HepG2 (cell line): ENCODE data around the gene KRTAP1-5. TPM values are rescaled to one million over a fixed set of nuclear protein-coding genes. Genes with fewer than 3 reads are reported as not detected.

Source experiments
- ATAC-seq: fragments of 200-7000 bp; cut with Tn5 transposase; 3 replicates; pipeline ENCODE4 v1.9.1; 2020; ENCODE audit warnings: mild to moderate bottlenecking, moderate library complexity
- BruUV-seq: library from RNA; stranded (reverse); fragments of 400-500 nt; replicated peaks from 2 replicates; lab custom pipeline; 2021; lab: Mats Ljungman, UMichigan
- CTCF ChIA-PET: fragments of 300-600 bp; formaldehyde crosslinking; extraction: SDS; loops from one replicate; lab custom pipeline; 2021; ENCODE audit warnings: low total read pairs, inconsistent platforms, low intra/inter-chr PET ratio; lab: Yijun Ruan, JAX
- POLR2A ChIA-PET: fragments of 350-600 bp; sonication (Branson Sonifier 250); formaldehyde crosslinking; loops from one replicate; lab custom pipeline; 2020; ENCODE audit warnings: antibody characterized with exemption, inconsistent platforms; lab: Yijun Ruan, JAX
- DNase-seq: peaks from one replicate; pipeline ENCODE4 v3.0.0-alpha.2; 2015; ENCODE audit warnings: low spot score
- FAIRE-seq: peaks from 3 replicates; lab custom pipeline; 2011; peaks lifted over from hg19 to GRCh38; lab: Jason Lieb, UNC
- H2AFZ ChIP-seq: one replicate; pipeline ENCODE4 v1.6.1; 2011; ENCODE audit warnings: low read length, inconsistent platforms
- H3K27ac ChIP-seq: fragments of 300-600 bp; 3 replicates; pipeline ENCODE4 v1.8.0; 2011; ENCODE audit warnings: mixed run types, mild to moderate bottlenecking, mixed read lengths, low read length, inconsistent platforms; ENCODE audit not compliant: insufficient read depth; ENCODE audit errors: extremely low read length
- H3K27me3 ChIP-seq, 2 experiments: fragments of 200-600 bp in 1 of 2; 2 replicates in 1 of 2; 3 replicates in 1 of 2; pipeline versions ENCODE4 v1.6.0 to v1.8.0; 2011; ENCODE audit warnings: low read length in 2 of 2, mild to moderate bottlenecking in 2 of 2, moderate library complexity in 2 of 2, inconsistent platforms in 1 of 2; ENCODE audit not compliant: insufficient read depth in 2 of 2, control insufficient read depth in 1 of 2
- H3K36me3 ChIP-seq, 2 experiments: fragments of 200-600 bp in 1 of 2; replicated peaks in 1 of 2; 2 replicates in 1 of 2; 3 replicates in 1 of 2; pipeline versions ENCODE4 v1.5.1 to v1.8.0; 2011; ENCODE audit warnings: low read length in 2 of 2, inconsistent platforms in 1 of 2; ENCODE audit not compliant: insufficient read depth in 2 of 2, control insufficient read depth in 1 of 2
- H3K4me1 ChIP-seq: 2 replicates; pipeline ENCODE4 v1.5.1; 2012; ENCODE audit warnings: low read length, inconsistent platforms; ENCODE audit not compliant: insufficient read depth
- H3K4me2 ChIP-seq: 2 replicates; pipeline ENCODE4 v1.6.0; 2011; ENCODE audit warnings: low read depth, low read length, inconsistent platforms
- H3K4me3 ChIP-seq, 3 experiments: fragments of 200-600 bp in 1 of 3; sonication (generic), shearing (Covaris generic) in 1 of 3; replicated peaks in 1 of 3; 2 replicates each; pipeline ENCODE4 v1.5.1; 2011 to 2016; ENCODE audit warnings: low read length in 3 of 3, inconsistent platforms in 2 of 3, low read depth in 2 of 3, mild to moderate bottlenecking in 2 of 3, control low read depth in 1 of 3, mixed read lengths in 1 of 3; ENCODE audit not compliant: insufficient read depth in 1 of 3
- H3K79me2 ChIP-seq: one replicate; pipeline ENCODE4 v1.6.1; 2011; ENCODE audit warnings: low read length, inconsistent platforms; ENCODE audit not compliant: insufficient read depth
- H3K9ac ChIP-seq: 2 replicates; pipeline ENCODE4 v1.6.0; 2011; ENCODE audit warnings: mild to moderate bottlenecking, low read depth, low read length, inconsistent platforms; ENCODE audit not compliant: insufficient read depth
- H3K9me3 ChIP-seq: 2 replicates; pipeline ENCODE4 v1.5.1; 2012; ENCODE audit warnings: mild to moderate bottlenecking, low read length
- H4K20me1 ChIP-seq: 2 replicates; pipeline ENCODE4 v1.6.0; 2011; ENCODE audit warnings: inconsistent platforms, mild to moderate bottlenecking, low read length, moderate library complexity; ENCODE audit not compliant: insufficient read depth
- BRD4 ChIP-seq: sonication (generic); formaldehyde crosslinking; IDR thresholded peaks from 2 replicates; pipeline ENCODE4 v1.4.0; 2020; ENCODE audit warnings: missing genetic modification reagents
- MAFF ChIP-seq: IDR thresholded peaks from 2 replicates; pipeline ENCODE4 v1.6.1; 2011; ENCODE audit warnings: low read depth, low read length, improper control_type of control experiment
- SSRP1 ChIP-seq: IDR thresholded peaks from 2 replicates; pipeline ENCODE4 v1.6.1; 2016; ENCODE audit warnings: control low read depth
- U2AF2 ChIP-seq: fragments of 200-400 bp; formaldehyde crosslinking; IDR thresholded peaks from 2 replicates; pipeline ENCODE4 v1.6.1; 2017; ENCODE audit warnings: low read depth, mild to moderate bottlenecking, low read length
- ZFP90 ChIP-seq: sonication (generic); formaldehyde crosslinking; IDR thresholded peaks from 2 replicates; pipeline ENCODE4 v1.8.0; 2022; ENCODE audit warnings: missing genetic modification reagents, mild to moderate bottlenecking, inconsistent platforms, borderline replicate concordance
- ZNF354B ChIP-seq: sonication (generic); formaldehyde crosslinking; IDR thresholded peaks from 2 replicates; pipeline ENCODE4 v1.8.0; 2022; ENCODE audit warnings: mild to moderate bottlenecking, missing genetic modification reagents
- ZNF678 ChIP-seq: sonication (generic); formaldehyde crosslinking; IDR thresholded peaks from 2 replicates; pipeline ENCODE4 v1.4.0; 2020; ENCODE audit warnings: mild to moderate bottlenecking, missing genetic modification reagents
- ZNF691 ChIP-seq: sonication (generic); formaldehyde crosslinking; IDR thresholded peaks from 2 replicates; pipeline ENCODE4 v1.4.0; 2020; ENCODE audit warnings: missing genetic modification reagents, low read depth, mild to moderate bottlenecking, borderline replicate concordance
- WGBS: methylation state at CpG from one replicate; pipeline ENCODE4 v1.1.6; 2017; ENCODE audit warnings: low lambda C conversion rate; 5-methylcytosine and 5-hydroxymethylcytosine counted together
- in situ Hi-C: cut with HindIII; loops from 2 replicates; pipeline ENCODE4 v1.10.0; 2017; ENCODE audit warnings: low pct_unique_long_range_greater_than_20kb; ENCODE audit not compliant: extremely low pct_ligation_motif_present
- intact Hi-C: fragments of 100-400 bp; cut with micrococcal nuclease; formaldehyde crosslinking; loops from one replicate; pipeline ENCODE4 v1.10.0; 2022; ENCODE audit not compliant: unreplicated experiment
- polyA plus RNA-seq, 8 experiments: library from polyadenylated mRNA; depleted of rRNA in 3 of 8; stranded (reverse) in 7 of 8; unstranded in 1 of 8; fragments of >200 nt; fragmentation: Illumina TruSeq in 4 of 8; extraction: Trizol in 4 of 8; gene quantifications; 2 replicates each; pipeline versions ENCODE4 v1.2.1 to v1.2.3, GENCODE V29; 2011 to 2016; ENCODE audit warnings: low read depth in 4 of 8, missing spikeins in 1 of 8, mixed read lengths in 1 of 8; ENCODE audit not compliant: insufficient read depth in 1 of 8
- total RNA-seq, 5 experiments: library from RNA; depleted of rRNA; stranded (reverse); fragments of >200 nt; fragmentation: Illumina TruSeq; extraction: Trizol; gene quantifications; 2 replicates each; pipeline ENCODE4 v1.2.3, GENCODE V29; 2016; ENCODE audit warnings: low read depth in 1 of 5
- TF ChIP-seq, protein P1 (sequence below): sonication (generic); formaldehyde crosslinking; IDR thresholded peaks from 2 replicates; pipeline ENCODE4 v1.5.1; 2020; ENCODE audit warnings: mild to moderate bottlenecking, moderate library complexity, missing genetic modification reagents

KRTAP1-5 gene
- total and polyA plus RNA-seq, 2 of the 13 experiments (the other 11 are each of a cell fraction or from before 2014, with no cell fraction given): 0.09 TPM; not detected in 1

GRCh38 chr17:41013606-41014005 is 13.4 kb downstream of the KRTAP1-5 start:
- Histone ChIP-seq H3K4me2 (no peak overlapping the region), H3K9me3 (no peaks in the 10 kb centered on the region), H4K20me1 (no peaks in the 10 kb centered on the region), H3K9ac (no peak overlapping the region), H2AFZ (no peak overlapping the region), H3K79me2 (no peaks in the 10 kb centered on the region), H3K4me1 (peaks cover 64% of the 10 kb centered on the region), H3K27me3 (no peaks in the 10 kb centered on the region), H3K27ac (no peak overlapping the region), H3K4me3 (no peak overlapping the region), H3K36me3 (no peaks in the 10 kb centered on the region)
- BruUV-seq: no TSS peak
- FAIRE-seq (no peak), DNase-seq (no peak), ATAC-seq (no peak)
- POLR2A ChIA-PET: interaction anchor here (1.0 kb wide), 1 partner anchor 460 kb away, joined by 3 read pairs; no protein-coding TSS in a partner anchor
- intact Hi-C loops: no loop called here
- 67% methylated on average over 1 of the region's 1 CpG for WGBS
- CTCF ChIA-PET: no interaction called here
- in situ Hi-C loops: no loop called here
- TF ChIP-seq ZNF678 (no peak), U2AF2 (no peak), ZNF691 (CRISPR knock-in tag) (no peak), MAFF (no peak), ZFP90 (CRISPR knock-in tag) (no peak), ZNF354B (CRISPR knock-in tag) (no peak), SSRP1 (CRISPR knock-in tag) (no peak), BRD4 (CRISPR knock-in tag) (no peak)
- TF ChIP-seq, protein P1, sequence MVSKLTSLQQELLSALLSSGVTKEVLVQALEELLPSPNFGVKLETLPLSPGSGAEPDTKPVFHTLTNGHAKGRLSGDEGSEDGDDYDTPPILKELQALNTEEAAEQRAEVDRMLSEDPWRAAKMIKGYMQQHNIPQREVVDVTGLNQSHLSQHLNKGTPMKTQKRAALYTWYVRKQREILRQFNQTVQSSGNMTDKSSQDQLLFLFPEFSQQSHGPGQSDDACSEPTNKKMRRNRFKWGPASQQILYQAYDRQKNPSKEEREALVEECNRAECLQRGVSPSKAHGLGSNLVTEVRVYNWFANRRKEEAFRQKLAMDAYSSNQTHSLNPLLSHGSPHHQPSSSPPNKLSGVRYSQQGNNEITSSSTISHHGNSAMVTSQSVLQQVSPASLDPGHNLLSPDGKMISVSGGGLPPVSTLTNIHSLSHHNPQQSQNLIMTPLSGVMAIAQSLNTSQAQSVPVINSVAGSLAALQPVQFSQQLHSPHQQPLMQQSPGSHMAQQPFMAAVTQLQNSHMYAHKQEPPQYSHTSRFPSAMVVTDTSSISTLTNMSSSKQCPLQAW: no peak
